Esophagus muscularis mucosa (tissue), 4 donors: ENCODE results near the gene EFNB3. TPM values are rescaled to one million over a fixed set of nuclear protein-coding genes. Genes with fewer than 3 reads are reported as not detected.
A peak's percentile ranks its signal among the peaks of the same experiment; 100 is the strongest.

Experiments used
- DNase-seq: peaks from one replicate; pipeline ENCODE4 v3.0.0-alpha.2; 2017; ENCODE audit errors: extremely low spot score
- H3K27ac ChIP-seq, 4 donors: fragments of 200-600 bp; sonication (generic); replicated peaks in 1 of 4; 1 replicate in 3 of 4; 2 replicates in 1 of 4; pipeline ENCODE4 v1.5.1; 2016 to 2019; ENCODE audit warnings: mild to moderate bottlenecking in 1 of 4
- H3K27me3 ChIP-seq, 4 donors: fragments of 200-600 bp; sonication (generic); one replicate each; pipeline versions ENCODE4 v1.5.1 to v1.6.0; 2016 to 2019
- H3K36me3 ChIP-seq, 4 donors: fragments of 200-600 bp; sonication (generic); one replicate each; pipeline ENCODE4 v1.5.1; 2016 to 2019
- H3K4me1 ChIP-seq, 4 donors: fragments of 200-600 bp; sonication (generic); one replicate each; pipeline ENCODE4 v1.5.1; 2016 to 2019
- H3K4me3 ChIP-seq, 4 donors: fragments of 200-600 bp; sonication (generic); 1 replicate in 2 of 4; 2 replicates in 2 of 4; pipeline ENCODE4 v1.5.1; 2016 to 2019; ENCODE audit warnings: mild to moderate bottlenecking in 4 of 4, moderate library complexity in 1 of 4
- H3K9me3 ChIP-seq, 4 donors: fragments of 200-600 bp; sonication (generic); 1 replicate in 3 of 4; 2 replicates in 1 of 4; pipeline ENCODE4 v1.5.1; 2016 to 2019
- EP300 ChIP-seq: sonication (generic); formaldehyde crosslinking; IDR thresholded peaks from one replicate; pipeline ENCODE4 v1.6.1; 2017; ENCODE audit warnings: antibody characterized with exemption
- POLR2A ChIP-seq: fragments of 450-650 bp; IDR thresholded peaks from one replicate; pipeline ENCODE4 v1.6.1; 2017; ENCODE audit warnings: antibody characterized with exemption, moderate library complexity, mild to moderate bottlenecking, low read depth
- POLR2AphosphoS5 ChIP-seq, 2 donors: sonication (generic); formaldehyde crosslinking; IDR thresholded peaks; one replicate each; pipeline ENCODE4 v1.6.1; 2017; ENCODE audit warnings: antibody characterized with exemption in 2 of 2
- WGBS: methylation state at CpG from one replicate; pipeline ENCODE4 v1.1.5; 2018; 5-methylcytosine and 5-hydroxymethylcytosine counted together
- intact Hi-C: fragments of 100-400 bp; cut with DNase I; formaldehyde crosslinking; loops from one replicate; pipeline ENCODE4 v1.15.1; 2023
- total RNA-seq, 4 donors: library from RNA; depleted of rRNA; stranded (reverse); fragments of >200 nt; gene quantifications; one replicate each; pipeline versions ENCODE4 v1.1.0 to v1.2.1, GENCODE V29; 2016
- TF ChIP-seq, protein P1 (sequence below), 3 experiments: fragments of 200-600 bp in 2 of 3; fragments of 450-650 bp in 1 of 3; sonication (generic) in 2 of 3; IDR thresholded peaks; one replicate each; pipeline ENCODE4 v1.5.1; 2017 to 2019; ENCODE audit warnings: antibody characterized with exemption in 3 of 3, mild to moderate bottlenecking in 2 of 3, moderate library complexity in 1 of 3

EFNB3 gene
- total RNA-seq, 4 donors from 2014 or later = 0.17 to 0.42 (median 0.33) TPM

DNA sequence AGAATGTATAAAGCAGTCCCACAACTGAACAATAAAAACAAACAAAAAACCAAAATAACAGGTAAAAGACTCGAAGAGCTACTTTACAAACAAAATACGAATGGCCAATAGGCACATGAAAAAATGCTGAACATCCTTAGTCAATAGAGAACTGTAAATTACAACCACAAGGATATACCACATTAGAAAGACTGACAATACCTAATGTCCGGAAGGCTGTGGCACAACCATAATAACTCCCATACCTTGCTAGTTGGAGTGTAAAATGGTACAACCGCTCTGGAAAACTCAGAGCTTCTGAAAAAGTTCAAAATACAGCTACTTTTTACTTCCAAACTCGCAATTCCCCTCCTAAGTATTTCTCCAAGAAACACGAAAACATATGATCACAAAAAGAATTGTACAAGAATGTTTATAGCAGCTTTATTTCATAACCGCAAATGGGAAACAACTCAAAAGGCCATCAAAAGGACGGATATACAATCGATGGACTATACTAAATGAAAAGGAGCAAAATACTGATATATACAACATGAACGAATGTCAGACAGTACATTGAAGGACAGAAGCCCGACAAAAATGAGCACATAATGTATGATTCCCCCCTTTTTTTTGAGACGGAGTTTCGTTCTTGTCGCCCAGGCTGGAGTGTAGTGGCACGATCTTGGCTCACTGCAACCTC, 20.0 kb upstream of the EFNB3 start:
- Histone ChIP-seq H3K4me1 (peaks cover 22 to 40% (median 37%) of the 10 kb centered on the region in 4 donors), H3K27me3 (no peaks in the 10 kb centered on the region), H3K4me3 (peak overlapping the region; percentile 68 to 87 (median 81)), H3K9me3 (no peaks in the 10 kb centered on the region), H3K27ac (peak overlapping the region; percentile 90 to 96 (median 92)), H3K36me3 (no peaks in the 10 kb centered on the region)
- TF ChIP-seq POLR2AphosphoS5 (IDR thresholded peaks at IDR 0.05) = no peak
- TF ChIP-seq, protein P1, sequence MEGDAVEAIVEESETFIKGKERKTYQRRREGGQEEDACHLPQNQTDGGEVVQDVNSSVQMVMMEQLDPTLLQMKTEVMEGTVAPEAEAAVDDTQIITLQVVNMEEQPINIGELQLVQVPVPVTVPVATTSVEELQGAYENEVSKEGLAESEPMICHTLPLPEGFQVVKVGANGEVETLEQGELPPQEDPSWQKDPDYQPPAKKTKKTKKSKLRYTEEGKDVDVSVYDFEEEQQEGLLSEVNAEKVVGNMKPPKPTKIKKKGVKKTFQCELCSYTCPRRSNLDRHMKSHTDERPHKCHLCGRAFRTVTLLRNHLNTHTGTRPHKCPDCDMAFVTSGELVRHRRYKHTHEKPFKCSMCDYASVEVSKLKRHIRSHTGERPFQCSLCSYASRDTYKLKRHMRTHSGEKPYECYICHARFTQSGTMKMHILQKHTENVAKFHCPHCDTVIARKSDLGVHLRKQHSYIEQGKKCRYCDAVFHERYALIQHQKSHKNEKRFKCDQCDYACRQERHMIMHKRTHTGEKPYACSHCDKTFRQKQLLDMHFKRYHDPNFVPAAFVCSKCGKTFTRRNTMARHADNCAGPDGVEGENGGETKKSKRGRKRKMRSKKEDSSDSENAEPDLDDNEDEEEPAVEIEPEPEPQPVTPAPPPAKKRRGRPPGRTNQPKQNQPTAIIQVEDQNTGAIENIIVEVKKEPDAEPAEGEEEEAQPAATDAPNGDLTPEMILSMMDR (IDR thresholded peaks at IDR 0.05) = no peak
- no peak for TF ChIP-seq POLR2A
- no peak for TF ChIP-seq EP300
- intact Hi-C loops = no loop called here
- DNase-seq = no peak
- 66% methylated on average over 15 of the region's 15 CpGs for WGBS

DNA sequence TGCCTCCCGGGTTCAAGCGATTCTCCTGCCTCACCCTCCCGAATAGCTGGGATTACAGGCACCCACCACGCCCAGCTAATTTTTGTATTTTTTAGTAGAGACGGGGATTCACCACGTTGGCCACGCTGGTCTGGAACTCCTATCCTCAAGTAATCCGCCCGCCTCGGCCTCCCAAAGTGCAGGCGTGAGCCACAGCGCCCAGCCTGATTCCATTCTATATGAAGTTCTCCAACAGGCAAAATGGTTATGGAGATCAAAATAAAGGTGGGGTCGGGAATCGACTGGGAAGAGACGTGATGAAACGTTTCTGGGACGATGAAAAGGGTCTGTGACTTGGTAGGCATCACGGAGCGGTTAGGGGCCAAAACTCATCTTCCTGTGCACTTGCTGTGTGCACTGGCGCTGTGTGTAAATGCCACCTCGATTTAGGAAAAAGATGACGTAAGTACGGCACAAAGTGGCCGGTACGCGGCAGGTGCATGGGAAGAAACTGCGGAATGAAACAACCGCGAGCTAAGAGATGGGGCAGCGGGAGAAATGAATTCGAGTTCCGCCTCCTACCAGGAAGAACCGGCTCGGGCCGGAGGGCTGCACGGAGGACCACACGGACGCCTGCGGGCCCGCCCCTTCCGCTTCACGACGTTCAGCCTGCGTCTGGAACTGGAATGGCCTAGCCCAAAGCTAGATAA, 19.3 kb upstream of the EFNB3 start:
- Histone ChIP-seq H3K27me3 (no peaks in the 10 kb centered on the region), H3K9me3 (no peaks in the 10 kb centered on the region), H3K36me3 (peaks cover 0 to 6% (median 0%) of the 10 kb centered on the region in 4 donors), H3K4me3 (peak overlapping the region; percentile 68 to 87 (median 81)), H3K4me1 (peaks cover 22 to 40% (median 37%) of the 10 kb centered on the region in 4 donors), H3K27ac (peak overlapping the region; percentile 90 to 96 (median 92))
- intact Hi-C loops = loop anchor here (2.0 kb wide), 1 partner anchor 53 kb away; no protein-coding TSS in a partner anchor
- 4% methylated on average over 42 of the region's 44 CpGs for WGBS
- TF ChIP-seq POLR2AphosphoS5 (IDR thresholded peaks at IDR 0.05) = peak; percentile 87 to 92
- TF ChIP-seq, protein P1 (IDR thresholded peaks at IDR 0.05) = no peak
- peak; percentile 8 for TF ChIP-seq EP300
- DNase-seq = peak; percentile 97

DNA sequence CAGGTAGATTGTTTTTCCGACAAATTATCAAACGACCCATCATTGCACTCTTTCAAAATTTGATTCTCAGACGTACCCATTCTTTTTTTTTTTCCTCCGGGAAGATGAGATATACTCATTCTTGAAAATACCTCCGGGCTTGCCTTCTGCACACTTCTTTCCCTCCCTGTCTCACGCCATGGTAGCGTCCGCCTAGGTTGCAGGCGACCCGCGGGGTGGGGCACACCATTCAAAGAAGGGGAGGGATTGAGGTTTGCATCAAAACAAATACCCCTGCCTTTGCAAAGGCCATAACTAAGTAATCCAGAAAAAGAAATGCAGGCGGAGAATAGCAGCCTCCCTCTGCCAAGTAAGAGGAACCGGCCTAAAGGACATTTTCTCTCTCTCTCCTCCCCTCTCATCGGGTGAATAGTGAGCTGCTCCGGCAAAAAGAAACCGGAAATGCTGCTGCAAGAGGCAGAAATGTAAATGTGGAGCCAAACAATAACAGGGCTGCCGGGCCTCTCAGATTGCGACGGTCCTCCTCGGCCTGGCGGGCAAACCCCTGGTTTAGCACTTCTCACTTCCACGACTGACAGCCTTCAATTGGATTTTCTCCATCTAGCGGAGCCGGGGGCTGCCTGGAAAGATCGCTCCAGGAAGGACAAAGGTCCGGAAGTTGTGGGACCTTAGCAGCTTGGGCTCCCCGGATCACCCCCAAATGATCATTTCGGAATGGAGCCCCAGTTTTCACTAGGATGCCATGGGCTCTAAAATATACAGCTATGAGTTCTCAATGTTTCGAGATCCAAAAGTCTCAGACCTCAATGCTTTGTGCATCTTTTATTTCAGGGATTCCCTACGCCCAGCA, 18.6 kb upstream of the EFNB3 start:
- H3K27me3 ChIP-seq = no peaks in the 10 kb centered on the region
- H3K36me3 ChIP-seq = peaks cover 0 to 10% (median 3%) of the 10 kb centered on the region in 4 donors
- peak; percentile 95 for DNase-seq
- H3K4me1 ChIP-seq = peaks cover 22 to 40% (median 37%) of the 10 kb centered on the region in 4 donors
- TF ChIP-seq EP300 = no peak
- TF ChIP-seq POLR2AphosphoS5 (IDR thresholded peaks at IDR 0.05) = peak; percentile 87 to 96
- peak; percentile 85 for TF ChIP-seq POLR2A
- intact Hi-C loops = loop anchor here (2.0 kb wide), 1 partner anchor 54 kb away; no protein-coding TSS in a partner anchor
- peak overlapping the region; percentile 90 to 96 (median 92) for H3K27ac ChIP-seq
- H3K4me3 ChIP-seq = peak overlapping the region; percentile 68 to 87 (median 81)
- WGBS = under 1% methylated on average over 29 of the region's 30 CpGs
- H3K9me3 ChIP-seq = no peaks in the 10 kb centered on the region

DNA sequence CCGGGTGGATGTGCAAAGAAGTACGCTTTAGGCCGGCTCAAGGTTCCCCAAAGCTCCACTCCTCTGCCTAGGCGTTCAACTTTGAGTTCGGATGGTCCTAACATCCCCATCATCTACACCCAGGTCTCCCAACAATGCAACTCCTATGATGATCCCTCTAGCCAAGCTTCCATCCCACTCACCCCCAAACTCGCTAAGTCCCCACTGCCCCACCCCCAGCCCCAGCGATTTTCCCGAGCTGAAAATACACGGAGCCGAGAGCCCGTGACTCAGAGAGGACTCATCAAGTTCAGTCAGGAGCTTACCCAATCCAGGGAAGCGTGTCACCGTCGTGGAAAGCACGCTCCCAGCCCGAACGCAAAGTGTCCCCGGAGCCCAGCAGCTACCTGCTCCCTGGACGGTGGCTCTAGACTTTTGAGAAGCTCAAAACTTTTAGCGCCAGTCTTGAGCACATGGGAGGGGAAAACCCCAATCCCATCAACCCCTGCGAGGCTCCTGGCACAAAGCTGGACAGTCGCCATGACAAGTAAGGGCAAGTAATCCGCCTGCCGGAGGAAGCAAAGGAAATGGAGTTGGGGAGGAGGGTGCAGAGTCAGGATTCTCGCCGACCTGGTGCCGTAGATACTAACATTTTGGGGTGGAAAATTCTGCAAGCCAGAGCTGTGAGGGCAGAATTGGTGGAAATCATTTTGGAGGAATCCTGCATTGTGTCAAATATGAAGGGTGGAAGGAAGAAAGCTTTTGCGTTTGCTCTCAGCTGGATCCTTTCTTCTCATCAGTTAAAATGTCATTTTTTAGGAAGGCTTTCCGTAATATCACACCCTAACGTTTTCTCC, 17.7 kb upstream of the EFNB3 start, which contains the start of gene TP53:
TSS of gene TP53 (minus strand) at position 419 of the 836 bp plus-strand sequence. CDS start 10,896 bp downstream, outside the sequence.
- peaks cover 22 to 40% (median 37%) of the 10 kb centered on the region in 4 donors for H3K4me1 ChIP-seq
- TF ChIP-seq, protein P1 (IDR thresholded peaks at IDR 0.05) = peak in 1 of 3 experiments; percentile 11
- TF ChIP-seq EP300 = no peak
- TF ChIP-seq POLR2A = peak; percentile 48
- peak; percentile 88 to 95 for TF ChIP-seq POLR2AphosphoS5 (IDR thresholded peaks at IDR 0.05)
- no peaks in the 10 kb centered on the region for H3K27me3 ChIP-seq
- intact Hi-C loops = loop anchor here (2.0 kb wide), 1 partner anchor 54 kb away; no protein-coding TSS in a partner anchor
- H3K36me3 ChIP-seq = peaks cover 0 to 15% (median 5%) of the 10 kb centered on the region in 4 donors
- 0% methylated on average over 29 of the region's 30 CpGs for WGBS
- H3K4me3 ChIP-seq = peak within 1 kb of the TSS; percentile 68 to 87 (median 81)
- DNase-seq = peak; percentile 96
- H3K9me3 ChIP-seq = no peaks in the 10 kb centered on the region
- peak within 1 kb of the TSS; percentile 90 to 96 (median 92) for H3K27ac ChIP-seq
